ENCODE results near the gene MYL2.

Gene MYL2

GRCh38 chr12:110896559-110896958, 23.8 kb downstream of the MYL2 start:
- DNase-seq (ENCODE audit: low read depth in 2 of 2), result no peak

- DNase-seq (ENCODE audit: low read depth in 2 of 2), result no peak
Measured at GRCh38 chr12:110893956-110894355, 26.4 kb downstream of the MYL2 start.

DNA sequence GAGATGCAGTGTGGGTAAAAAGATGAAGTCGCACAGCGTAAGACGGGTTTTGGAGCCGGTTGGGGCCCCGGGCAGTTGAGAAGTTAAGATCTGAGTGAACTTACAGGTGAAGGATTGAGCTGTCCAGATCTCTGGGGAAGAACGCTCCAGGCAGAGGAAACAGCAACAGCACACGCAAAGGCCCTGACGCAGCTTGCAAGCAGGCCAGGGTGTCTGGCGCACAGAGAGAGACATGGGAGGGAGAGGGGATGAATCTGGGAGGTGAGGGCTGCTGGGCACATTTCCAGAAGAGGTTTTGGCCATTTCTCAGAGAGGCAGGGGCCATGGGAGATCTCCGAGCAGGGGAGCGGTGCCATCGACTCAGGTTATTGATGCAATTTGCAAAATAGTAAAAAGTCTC, 31.0 kb downstream of the MYL2 start:
- no peak for DNase-seq (ENCODE audit: low read depth in 2 of 2)

GRCh38 chr12:110888256-110888991, 32.0 kb downstream of the MYL2 start:
- DNase-seq (ENCODE audit: low read depth in 2 of 2), result no peak

GRCh38 chr12:110885152-110885840, 35.1 kb downstream of the MYL2 start:
- no peak for DNase-seq (ENCODE audit: low read depth in 2 of 2)

GRCh38 chr12:110883251-110883650, 37.1 kb downstream of the MYL2 start:
- no peak for DNase-seq (ENCODE audit: low read depth in 2 of 2)

- DNase-seq (ENCODE audit: low read depth in 2 of 2), result no peak
Measured at GRCh38 chr12:110880651-110881050, 39.7 kb downstream of the MYL2 start.

DNA sequence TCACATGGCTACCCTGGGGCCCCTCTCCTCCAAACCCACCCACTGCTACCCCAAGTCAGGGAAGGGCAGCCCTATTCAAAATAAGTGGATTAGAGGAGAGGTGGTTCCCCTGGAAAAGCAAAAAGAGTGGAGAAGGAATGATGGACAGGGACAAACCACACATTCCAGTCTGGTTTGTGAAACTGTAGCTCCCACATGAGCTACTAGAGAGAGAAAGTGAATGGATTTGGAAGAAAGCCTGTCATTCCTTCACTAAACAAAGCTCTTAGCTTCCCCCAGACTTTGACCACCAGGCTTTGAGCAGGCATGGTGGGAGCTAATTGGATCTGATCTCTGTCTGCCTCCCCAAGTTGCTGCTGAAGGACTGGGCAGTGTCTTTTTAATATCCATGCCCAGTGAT, 45.6 kb downstream of the MYL2 start:
- no peak for DNase-seq (ENCODE audit: low read depth in 2 of 2)

GRCh38 chr12:110874351-110874750, 46.0 kb downstream of the MYL2 start:
- no peak for DNase-seq (ENCODE audit: low read depth in 2 of 2)

DNA sequence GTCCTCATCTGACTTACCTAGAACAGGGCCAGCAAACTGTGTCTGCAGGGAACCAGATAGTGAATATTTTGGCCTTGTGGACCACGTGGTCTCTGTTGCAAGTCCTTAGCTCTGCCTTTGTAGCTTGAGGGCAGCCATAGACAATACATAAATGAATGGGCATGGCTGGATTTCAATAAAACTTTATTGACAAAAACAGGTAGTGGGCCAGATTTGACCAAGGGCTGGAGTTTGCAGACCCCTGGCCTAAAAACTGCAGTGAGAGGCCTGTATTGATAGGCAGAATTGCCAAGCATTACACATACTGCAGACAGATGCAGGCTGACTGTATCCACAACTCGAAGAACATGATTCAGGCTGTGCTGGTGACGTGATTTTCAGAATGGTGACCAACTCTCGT, 48.3 kb downstream of the MYL2 start:
- no peak for DNase-seq (ENCODE audit: low read depth in 2 of 2)

GRCh38 chr12:110869803-110870202, 50.6 kb downstream of the MYL2 start:
- DNase-seq (ENCODE audit: low read depth in 2 of 2), result no peak

GRCh38 chr12:110869026-110869425, 51.4 kb downstream of the MYL2 start:
- DNase-seq (ENCODE audit: low read depth in 2 of 2), result no peak

- no peak for DNase-seq (ENCODE audit: low read depth in 2 of 2)
Measured at GRCh38 chr12:110865521-110865920, 54.9 kb downstream of the MYL2 start.

GRCh38 chr12:110863161-110863560, 57.2 kb downstream of the MYL2 start:
- DNase-seq (ENCODE audit: low read depth in 2 of 2), result no peak

GRCh38 chr12:110862329-110862728, 58.0 kb downstream of the MYL2 start:
- no peak for DNase-seq (ENCODE audit: low read depth in 2 of 2)

GRCh38 chr12:110861729-110862128, 58.6 kb downstream of the MYL2 start:
- no peak for DNase-seq (ENCODE audit: low read depth in 2 of 2)

Measured in stimulated activated CD8-positive, alpha-beta memory T cell treated with anti-CD3 and anti-CD28 coated beads, Interleukin-7, amount 100 ng/mL, for 1 hour (primary cell).